Measurements from ENCODE around the gene BABAM2.

DNA sequence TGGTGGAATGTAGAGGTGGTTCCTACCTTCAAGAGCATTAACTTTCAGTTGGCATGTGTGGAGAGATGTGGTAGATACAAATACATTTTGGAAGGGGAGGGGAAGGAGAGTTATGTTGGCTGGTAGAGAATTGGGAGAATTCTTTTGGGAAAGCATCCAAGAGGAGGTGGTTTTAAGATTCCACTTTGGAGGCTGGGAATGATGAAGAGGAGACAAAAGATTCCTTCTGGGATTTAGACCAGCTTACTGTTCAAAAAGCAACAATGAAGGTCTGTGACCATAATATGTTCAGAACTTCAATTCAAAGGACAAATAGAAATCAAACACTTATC, 381.4 kb downstream of the BABAM2 start:
- TF ChIP-seq SMC3 (IDR thresholded peaks at IDR 0.05; ENCODE audit: low read depth, low read length) (no peak), CEBPB (IDR thresholded peaks at IDR 0.05; ENCODE audit: low read depth, low read length) (no peak), POLR2A (IDR thresholded peaks at IDR 0.05; ENCODE audit: low read depth, low read length) (no peak), MXI1 (IDR thresholded peaks at IDR 0.05; ENCODE audit: borderline replicate concordance, low read depth, low read length) (no peak), MAFK (IDR thresholded peaks at IDR 0.05; ENCODE audit: low read depth, low read length) (no peak)
- TF ChIP-seq, protein P1, sequence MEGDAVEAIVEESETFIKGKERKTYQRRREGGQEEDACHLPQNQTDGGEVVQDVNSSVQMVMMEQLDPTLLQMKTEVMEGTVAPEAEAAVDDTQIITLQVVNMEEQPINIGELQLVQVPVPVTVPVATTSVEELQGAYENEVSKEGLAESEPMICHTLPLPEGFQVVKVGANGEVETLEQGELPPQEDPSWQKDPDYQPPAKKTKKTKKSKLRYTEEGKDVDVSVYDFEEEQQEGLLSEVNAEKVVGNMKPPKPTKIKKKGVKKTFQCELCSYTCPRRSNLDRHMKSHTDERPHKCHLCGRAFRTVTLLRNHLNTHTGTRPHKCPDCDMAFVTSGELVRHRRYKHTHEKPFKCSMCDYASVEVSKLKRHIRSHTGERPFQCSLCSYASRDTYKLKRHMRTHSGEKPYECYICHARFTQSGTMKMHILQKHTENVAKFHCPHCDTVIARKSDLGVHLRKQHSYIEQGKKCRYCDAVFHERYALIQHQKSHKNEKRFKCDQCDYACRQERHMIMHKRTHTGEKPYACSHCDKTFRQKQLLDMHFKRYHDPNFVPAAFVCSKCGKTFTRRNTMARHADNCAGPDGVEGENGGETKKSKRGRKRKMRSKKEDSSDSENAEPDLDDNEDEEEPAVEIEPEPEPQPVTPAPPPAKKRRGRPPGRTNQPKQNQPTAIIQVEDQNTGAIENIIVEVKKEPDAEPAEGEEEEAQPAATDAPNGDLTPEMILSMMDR (conservative IDR thresholded peaks at IDR 0.05; ENCODE audit: low read depth, low read length), result no peak
